UCSD-AML1 (cell line): Measurements from ENCODE around the gene MID1IP1.

Source experiments
- DNase-seq: peaks from one replicate; lab custom pipeline; 2025; ENCODE audit not compliant: unreplicated experiment; lab: John Stamatoyannopoulos, UW

MID1IP1 gene, protein sequence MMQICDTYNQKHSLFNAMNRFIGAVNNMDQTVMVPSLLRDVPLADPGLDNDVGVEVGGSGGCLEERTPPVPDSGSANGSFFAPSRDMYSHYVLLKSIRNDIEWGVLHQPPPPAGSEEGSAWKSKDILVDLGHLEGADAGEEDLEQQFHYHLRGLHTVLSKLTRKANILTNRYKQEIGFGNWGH

DNA sequence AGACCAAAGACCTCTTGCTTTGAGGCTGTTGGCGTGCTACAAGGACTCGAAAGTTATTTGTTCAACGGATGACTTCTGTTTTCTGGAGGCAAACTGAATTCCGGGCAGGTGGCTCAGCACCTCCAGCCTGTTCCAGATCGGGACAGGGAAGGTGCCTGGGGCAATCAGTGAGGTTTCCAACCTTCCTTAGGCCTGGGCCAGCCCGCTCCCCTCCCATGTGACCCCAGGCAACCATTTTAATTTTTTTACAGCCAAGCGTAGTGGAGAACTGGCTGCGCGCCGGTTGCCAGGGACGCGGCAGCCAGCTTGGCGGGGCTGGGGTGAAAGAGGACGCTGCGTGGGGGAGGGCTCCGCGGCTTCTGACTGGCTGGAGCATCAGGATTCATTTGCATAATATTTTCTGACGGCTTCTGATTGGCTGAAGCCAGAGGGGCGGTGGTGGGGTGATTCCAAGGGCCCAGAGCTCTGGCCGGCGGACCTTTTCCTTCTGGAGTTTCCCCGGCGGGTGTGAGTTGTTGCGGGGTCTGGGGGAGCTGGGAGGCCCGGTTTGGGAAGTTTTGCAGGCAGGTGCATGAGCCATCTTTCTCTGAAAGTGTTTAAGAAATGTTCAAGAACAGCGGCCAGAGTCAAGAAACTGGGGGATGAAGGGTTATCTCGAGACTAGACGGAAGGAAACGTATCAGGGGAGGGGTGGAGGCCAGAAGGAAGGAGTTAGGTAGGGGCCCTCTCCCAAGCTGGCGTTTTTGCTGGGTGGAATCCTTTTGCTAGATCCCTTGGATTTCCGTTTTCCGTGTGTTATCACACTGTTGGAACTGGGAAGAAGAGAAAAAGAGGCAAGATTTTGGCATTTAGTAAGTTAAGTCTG, at the start of gene MID1IP1:
Gene MID1IP1, plus strand, starts transcription at position 479 of the 865 bp plus-strand sequence. CDS start 3,488 bp downstream, outside the sequence.
- DNase-seq = peak; percentile 84

DNA sequence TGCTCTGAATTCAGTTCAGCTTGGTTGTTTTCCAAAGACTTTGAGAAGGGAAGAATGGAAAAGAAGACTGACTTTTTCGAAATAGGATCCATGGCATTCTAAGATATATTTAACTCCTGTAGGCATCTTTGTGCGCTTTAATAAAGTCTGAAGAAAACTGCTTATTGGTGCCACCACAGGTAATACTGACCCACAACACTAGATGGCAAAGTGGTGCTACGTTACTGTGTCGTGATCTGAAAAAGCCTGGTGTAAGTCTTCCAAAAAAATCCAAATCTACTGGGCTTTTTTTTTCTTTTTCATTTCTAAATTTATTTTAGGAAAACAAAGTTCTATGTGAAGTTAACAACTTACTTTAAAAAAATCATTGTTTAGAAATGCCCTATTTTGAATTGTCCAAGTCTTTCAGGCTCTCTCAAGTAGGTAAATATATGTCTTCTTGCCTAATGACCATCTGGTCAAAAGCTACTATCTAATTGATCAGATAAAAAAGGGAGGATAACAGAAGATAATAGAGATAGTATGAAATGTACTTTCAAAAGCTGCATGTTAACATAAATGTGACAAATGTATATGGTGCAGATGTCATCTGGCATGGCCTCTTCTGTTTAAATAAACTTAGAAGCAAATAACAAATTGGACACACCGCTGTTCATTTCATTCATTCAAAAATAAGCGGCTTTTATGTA, 47.0 kb upstream of the MID1IP1 start:
- no peak for DNase-seq

DNA sequence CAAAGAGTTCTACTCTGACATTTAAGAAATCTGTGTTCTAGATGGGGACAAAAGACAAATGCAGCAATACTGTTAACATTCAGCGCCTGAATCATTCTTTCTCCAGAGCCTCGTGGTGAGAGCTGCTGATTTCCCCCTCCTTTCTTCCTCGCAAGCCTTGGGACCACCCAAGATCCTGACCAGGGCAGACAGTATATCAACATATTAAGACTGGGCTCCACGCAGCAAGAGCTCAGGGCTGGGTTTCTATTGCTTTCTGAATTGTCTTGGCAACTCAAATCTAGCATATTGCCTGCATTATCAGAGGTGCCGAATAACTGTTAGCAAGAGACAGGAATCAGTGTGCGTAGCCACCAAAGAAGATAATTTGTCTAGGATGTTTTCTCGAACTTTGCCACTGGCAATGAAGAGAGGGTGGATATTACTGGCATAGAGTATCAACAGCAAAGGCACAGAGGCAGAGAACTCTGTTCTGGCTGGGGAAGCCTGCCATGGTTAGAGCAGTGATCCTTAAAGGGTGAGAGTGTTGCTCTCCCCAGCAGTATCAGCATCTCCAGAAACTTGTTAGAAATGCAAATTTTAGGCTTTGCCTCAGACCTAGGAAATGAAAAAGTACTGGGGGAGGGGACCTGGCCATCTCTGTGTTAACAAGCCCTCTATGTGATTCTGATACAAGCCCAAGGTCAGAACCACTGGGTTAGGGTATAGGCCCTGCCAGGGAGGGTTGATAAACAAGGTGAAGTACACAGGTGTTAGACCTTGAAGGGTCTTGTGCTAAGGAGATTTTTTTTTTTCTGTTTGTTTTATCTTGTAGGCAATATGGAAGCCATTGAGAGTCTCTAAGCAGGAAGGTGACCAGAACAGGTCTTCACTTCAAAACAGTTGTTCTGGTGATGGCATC, 46.2 kb upstream of the MID1IP1 start:
- no peak for DNase-seq

DNA sequence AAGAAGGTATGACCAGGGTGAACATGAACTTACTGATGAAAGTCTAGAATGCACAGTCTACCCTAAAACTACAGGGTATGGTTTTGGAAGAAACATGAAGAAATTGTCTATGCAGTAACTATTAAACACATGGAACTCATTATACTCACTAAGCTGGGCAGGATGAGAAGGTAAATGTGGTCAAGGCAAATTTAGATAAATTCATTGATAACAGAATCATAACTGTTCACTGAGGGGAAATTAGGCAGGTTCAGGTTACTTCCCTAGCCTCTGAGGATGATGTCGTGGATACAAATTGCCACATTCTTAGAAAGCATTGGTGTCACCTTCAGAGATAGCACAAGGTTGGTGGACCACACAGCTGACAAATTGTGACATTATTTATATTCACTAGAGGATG, 40.4 kb upstream of the MID1IP1 start:
- DNase-seq = no peak

DNA sequence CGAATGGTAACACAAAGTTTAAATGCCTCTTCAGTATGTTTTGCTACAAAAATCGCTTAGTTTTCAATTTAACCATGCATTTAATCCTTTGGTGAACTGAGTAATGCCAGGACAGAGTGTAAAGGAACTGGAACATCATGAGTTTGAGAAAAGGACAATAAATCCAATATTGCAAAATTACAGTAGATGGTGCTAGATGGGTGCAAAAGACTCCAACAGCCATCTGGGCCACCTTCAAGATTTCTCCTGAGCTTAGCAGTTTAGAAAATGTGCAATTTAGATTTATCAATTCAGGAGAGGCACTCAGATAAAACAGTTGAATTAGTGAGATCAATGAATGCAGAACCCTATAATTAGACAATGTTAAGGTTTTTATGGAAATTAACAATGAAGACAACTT, 33.2 kb upstream of the MID1IP1 start:
- no peak for DNase-seq

DNA sequence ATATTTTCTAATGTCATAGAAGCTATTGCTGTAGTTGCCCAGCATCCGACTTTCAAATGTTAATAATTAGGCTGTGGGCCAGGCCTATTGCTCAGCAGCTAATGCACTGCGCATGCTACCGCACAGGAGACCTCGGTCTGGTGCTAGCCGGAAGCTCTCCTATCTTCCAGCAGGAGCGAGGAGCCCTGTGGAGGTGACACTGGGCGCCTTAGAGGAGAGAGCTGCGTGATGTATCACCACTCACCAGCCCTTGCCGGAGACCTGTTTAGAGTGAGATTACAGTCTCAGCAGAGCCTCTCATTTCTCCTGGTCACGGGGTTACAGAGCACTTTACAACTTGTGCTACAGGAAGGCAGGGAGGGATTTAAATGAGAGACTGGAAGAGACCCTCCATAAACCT, 31.1 kb upstream of the MID1IP1 start:
- peak; percentile 9 for DNase-seq

DNA sequence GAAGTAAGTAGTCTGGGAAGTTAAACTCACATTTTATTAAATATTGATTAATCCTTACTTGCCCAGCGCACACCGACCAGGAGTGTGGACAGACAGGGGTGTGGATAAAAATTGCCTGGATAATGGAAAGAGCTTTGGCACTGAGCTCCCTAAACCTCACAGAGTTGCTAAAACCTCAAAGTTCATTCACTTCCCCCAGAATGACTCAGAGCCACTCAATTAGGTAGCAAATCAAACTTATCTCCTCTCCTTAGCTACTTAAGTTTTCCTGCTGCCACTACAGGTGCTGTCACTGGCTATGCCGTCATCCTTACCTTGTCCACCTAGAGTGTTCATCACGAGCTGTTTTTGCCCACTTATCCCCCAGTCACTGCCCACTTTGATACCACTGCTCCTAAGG, 27.0 kb upstream of the MID1IP1 start:
- no peak for DNase-seq

DNA sequence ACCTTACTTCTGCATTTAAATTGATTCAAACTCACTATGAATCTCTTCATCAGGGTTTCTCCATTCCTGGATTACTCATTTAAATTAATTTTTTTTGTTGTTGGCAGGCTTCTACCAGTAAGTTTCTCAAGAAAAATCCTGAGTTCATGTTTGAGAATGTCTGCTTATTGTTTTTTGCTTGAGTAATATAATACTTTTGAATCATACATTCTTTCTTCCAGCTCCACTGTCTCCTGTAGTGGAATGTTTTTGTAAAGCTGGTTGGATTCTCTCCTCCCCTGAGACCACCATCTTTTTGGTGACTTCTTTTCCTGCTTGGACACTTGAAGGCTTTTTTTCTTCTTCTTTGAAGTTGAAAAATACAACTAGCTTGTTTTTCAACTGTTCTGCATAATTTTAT, 4.3 kb upstream of the MID1IP1 start:
- no peak for DNase-seq

DNA sequence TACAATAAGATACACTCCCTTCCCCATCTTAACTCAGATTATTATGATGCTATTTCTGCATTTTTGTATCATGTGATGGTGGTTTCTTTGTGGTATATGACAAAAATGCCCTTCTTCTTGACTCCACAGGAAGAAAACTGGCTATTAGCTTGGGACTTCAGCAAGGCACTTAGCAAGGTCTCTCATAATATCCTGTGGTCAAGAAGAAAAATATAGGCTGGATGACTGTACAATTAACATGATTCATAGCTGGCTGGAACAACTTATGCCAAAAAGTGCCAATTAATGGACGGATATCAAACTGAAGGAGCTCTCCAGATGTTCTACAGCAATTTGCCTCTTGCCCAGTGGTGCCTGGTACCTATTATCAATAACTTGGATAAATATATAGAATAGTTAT, 2.3 kb upstream of the MID1IP1 start:
- DNase-seq = no peak

DNA sequence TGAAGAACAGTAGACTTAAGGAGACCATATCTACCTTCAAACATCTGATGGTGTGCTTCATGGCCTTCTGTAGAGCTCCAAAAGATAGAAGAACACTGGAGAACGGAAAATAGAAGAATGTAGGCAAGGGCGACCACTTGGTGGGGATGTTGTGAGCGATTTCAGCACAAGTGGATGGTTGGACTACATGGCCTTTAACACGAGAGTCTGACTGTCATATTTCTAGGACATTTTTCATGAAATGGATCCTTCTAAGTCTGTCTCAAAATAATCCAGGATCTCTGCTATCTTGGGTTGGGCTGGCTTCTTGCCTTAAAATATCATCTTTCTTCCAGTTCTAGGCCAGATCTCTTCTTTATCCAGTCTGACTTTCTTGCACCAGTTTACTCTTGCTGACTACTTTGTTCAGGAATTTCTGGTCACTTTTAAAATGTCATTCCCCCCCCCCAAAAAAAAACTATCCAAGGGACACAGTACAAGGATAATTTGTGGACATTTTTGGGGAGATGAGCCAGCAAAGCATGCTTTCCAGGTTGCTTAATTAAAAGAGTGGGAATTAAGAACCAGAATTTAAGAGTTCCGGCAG, 1.2 kb upstream of the MID1IP1 start:
- peak; percentile 12 for DNase-seq

DNA sequence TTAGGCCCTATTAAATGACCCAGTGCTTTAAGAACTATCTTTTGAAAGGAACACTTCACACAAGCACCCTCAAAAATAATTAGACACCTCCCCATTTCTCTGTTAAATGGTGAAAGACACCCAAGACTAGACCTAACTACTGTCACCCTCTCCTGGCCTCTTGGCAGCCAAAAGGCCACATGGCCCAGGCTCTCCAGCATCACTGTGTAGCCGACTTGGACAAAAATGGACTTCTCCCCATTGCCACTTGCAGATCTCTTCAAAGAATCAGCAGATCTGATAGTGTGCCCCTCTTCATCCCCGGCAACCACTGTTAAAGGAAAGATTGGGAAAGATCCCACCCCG, 2.0 kb downstream of the MID1IP1 start:
- DNase-seq = no peak

DNA sequence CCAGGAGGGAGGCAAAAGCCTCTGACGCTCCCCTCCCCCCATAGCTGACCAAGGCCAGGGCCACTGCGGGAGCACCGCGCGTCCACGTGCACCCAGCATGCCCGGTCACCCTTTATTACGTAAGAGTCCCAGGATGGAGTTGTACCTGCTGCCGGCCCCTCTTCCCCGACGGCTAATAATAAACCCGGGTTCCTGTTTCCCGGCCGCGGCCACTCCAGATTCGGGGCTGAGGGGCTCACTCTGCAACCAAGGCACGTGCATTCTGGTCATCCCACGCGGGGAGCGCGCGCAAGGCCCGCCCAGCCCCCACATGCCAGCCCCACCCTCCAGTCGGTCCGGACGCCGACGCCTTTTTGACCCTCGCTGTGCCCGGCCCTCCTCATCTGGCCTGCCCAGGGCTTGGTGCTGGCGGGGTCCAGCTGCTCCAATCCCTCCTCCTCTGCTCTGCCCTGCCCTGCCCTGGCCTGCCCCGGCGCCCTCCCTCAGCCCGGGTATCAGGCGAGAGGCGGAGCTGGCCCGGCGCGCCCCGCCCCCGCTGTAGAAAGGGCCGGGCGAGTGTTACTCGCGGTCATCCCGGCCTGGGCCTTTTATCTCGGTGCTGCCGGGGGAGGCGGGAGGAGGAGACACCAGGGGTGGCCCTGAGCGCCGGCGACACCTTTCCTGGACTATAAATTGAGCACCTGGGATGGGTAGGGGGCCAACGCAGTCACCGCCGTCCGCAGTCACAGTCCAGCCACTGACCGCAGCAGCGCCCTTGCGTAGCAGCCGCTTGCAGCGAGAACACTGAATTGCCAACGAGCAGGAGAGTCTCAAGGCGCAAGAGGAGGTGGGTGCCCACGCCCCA, 2.6 kb downstream of the MID1IP1 start:
- peak; percentile 87 for DNase-seq

DNA sequence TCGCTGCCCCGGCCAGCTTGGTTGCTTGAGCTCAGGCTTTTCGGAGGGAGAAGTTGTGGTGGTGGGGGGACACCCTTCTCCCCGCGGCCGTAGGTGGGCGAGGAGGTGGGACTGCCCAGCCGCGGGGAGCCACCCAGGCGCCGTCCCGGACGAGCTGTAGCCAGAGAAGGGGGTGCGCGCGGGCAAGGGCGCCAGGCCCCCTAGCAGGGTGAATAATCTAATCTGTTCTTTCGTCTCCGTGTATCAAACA, 3.1 kb downstream of the MID1IP1 start:
- no peak for DNase-seq

DNA sequence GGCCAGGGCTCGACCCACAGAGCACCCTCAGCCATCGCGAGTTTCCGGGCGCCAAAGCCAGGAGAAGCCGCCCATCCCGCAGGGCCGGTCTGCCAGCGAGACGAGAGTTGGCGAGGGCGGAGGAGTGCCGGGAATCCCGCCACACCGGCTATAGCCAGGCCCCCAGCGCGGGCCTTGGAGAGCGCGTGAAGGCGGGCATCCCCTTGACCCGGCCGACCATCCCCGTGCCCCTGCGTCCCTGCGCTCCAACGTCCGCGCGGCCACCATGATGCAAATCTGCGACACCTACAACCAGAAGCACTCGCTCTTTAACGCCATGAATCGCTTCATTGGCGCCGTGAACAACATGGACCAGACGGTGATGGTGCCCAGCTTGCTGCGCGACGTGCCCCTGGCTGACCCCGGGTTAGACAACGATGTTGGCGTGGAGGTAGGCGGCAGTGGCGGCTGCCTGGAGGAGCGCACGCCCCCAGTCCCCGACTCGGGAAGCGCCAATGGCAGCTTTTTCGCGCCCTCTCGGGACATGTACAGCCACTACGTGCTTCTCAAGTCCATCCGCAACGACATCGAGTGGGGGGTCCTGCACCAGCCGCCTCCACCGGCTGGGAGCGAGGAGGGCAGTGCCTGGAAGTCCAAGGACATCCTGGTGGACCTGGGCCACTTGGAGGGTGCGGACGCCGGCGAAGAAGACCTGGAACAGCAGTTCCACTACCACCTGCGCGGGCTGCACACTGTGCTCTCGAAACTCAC, 3.6 kb downstream of the MID1IP1 start:
- peak; percentile 36 for DNase-seq

DNA sequence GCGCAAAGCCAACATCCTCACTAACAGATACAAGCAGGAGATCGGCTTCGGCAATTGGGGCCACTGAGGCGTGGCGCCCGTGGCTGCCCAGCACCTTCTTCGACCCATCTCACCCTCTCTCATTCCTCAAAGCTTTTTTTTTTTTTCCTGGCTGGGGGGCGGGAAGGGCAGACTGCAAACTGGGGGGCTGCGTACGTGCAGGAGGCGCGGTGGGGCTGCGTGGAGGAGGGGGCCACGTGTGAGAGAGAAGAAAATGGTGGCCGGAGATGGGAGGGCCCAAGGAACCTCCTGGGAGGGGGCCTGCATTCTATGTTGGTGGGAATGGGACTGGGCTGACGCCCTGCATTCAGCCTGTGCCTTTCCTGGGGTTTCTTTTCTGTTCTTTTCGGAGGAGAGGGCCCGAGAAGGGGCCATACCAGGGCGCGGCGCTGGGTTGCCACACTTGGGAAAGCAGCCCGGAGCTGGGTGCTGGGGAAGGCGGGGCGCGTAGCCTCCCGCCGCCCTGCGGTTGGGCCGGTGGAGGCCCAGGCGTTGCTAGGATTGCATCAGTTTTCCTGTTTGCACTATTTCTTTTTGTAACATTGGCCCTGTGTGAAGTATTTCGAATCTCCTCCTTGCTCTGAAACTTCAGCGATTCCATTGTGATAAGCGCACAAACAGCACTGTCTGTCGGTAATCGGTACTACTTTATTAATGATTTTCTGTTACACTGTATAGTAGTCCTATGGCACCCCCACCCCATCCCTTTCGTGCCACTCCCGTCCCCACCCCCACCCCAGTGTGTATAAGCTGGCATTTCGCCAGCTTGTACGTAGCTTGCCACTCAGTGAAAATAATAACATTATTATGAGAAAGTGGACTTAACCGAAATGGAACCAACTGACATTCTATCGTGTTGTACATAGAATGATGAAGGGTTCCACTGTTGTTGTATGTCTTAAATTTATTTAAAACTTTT, 4.5 kb downstream of the MID1IP1 start:
- DNase-seq = peak; percentile 76

DNA sequence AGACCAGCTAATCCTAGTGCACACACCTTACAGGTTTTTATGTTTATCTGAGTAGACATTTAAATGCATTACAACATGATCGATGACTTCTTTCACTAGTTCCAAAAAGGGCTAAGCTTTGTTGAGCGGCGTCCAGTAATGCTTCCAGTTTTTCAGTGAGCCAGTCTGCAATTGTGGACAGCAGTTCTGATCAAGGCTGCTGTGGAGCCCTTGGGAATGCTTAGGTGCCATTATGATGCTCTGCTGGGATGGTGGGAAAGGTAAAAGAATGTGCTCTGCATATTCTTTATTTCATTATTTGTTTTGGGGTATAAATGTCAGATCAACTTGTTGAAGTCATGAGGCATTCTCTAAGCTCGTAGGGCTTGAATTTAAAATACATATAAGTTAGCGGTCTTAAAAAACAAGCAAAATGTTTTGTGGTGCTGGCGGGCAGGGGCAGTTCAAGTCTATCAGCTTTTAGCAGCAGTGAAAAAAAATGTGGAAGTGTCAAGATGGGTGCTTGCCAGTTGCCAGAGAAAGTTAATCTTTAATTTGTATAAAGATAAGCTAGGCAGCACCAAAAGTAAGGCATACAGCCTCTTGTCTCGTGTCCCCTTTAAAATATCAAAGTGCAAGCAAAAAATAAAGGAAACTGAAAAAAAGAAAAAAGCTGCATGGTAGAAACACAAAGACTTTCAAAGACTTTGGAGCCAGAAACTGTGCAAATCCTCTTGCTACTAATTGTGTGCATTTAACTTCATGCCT, 5.8 kb downstream of the MID1IP1 start:
- DNase-seq = peak; percentile 11

DNA sequence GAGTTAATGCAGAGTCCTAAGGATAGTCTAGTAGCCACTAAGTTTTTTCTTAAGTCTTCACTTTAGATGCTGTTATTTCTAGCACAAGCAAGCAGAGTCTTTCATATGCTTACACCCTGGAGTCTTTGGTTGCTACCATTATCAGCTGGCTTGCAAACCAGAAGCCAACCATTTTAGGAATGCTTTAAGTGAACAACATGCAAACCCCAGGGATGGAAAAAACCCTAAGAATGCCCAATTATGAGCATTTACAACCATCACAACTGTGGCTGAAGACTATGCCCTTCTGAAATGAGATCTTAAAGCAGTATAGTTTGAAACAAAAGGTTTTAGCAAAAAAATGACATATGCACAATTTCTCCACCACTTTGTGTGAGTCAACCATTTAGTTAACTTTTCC, 6.6 kb downstream of the MID1IP1 start:
- no peak for DNase-seq
